ENCODE results near the gene N4BP2L2. TPM values are rescaled to one million over a fixed set of nuclear protein-coding genes. Genes with fewer than 3 reads are reported as not detected.

Gene N4BP2L2
- total and polyA plus RNA-seq, 4 donors, result 41.1 to 402 (median 75.0) TPM

DNA sequence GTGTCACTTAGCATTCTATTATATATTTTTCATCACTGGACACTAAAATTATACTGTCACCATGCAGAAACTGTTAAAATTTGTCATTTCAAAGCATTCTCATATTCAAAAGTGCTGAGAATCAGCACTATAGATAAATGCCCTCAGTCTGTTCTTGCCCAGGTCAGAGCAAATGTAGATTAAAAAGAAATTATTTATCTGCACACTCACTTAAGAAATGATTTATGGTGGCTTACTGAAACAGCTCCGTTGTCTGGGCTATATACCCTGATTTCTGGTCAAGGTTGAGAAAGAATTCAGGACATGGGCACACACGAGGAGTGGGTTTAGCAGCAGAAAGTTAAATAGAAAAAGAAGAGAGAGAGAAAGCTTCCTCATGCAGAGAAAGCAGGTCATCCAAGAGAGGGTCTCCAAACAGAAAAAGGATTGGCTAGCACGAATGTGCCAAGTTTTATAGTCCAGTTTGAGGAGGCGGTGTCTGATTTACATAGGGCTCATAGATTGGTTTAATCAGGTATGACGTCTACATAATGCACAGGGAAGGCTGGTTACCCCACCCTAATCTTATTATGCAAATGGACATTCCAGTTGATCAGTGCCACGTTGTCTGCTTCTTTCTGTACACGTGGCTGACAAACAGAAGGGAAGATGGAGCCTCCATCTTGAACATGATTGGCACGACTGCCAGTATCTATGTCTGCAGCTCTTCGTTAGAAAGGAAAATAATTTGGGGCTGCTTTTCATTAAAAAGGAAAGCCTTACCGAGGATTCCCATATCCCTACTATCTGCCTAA, 63.4 kb downstream of the N4BP2L2 start:
- peaks cover 0 to 6% (median 0%) of the 10 kb centered on the region in 4 donors for H3K36me3 ChIP-seq (ENCODE audit: control insufficient read depth in 4 of 4, insufficient read depth in 4 of 4, low read length in 4 of 4)
- no peak overlapping the region for H3K27ac ChIP-seq (ENCODE audit: low read depth in 1 of 2, low read length in 1 of 2)
- WGBS, 2 donors, result 85 to 91% methylated on average over 10 of the region's 10 CpGs
- H3K9me3 ChIP-seq (ENCODE audit: control insufficient read depth in 4 of 4, insufficient read depth in 3 of 4, low read length in 3 of 4), result no peaks in the 10 kb centered on the region
- DNase-seq (no peak), ATAC-seq (ENCODE audit: insufficient read depth, low FRiP score) (no peak)
- no peak overlapping the region for H3K4me3 ChIP-seq
- TF ChIP-seq, protein P1, sequence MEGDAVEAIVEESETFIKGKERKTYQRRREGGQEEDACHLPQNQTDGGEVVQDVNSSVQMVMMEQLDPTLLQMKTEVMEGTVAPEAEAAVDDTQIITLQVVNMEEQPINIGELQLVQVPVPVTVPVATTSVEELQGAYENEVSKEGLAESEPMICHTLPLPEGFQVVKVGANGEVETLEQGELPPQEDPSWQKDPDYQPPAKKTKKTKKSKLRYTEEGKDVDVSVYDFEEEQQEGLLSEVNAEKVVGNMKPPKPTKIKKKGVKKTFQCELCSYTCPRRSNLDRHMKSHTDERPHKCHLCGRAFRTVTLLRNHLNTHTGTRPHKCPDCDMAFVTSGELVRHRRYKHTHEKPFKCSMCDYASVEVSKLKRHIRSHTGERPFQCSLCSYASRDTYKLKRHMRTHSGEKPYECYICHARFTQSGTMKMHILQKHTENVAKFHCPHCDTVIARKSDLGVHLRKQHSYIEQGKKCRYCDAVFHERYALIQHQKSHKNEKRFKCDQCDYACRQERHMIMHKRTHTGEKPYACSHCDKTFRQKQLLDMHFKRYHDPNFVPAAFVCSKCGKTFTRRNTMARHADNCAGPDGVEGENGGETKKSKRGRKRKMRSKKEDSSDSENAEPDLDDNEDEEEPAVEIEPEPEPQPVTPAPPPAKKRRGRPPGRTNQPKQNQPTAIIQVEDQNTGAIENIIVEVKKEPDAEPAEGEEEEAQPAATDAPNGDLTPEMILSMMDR (IDR thresholded peaks at IDR 0.05; ENCODE audit: control extremely low read depth, extremely low read depth), result no peak
- no peak overlapping the region for H3K9ac ChIP-seq (ENCODE audit: insufficient read depth in 1 of 2, low read length in 2 of 2)
- no peaks in the 10 kb centered on the region for H3K27me3 ChIP-seq (ENCODE audit: control insufficient read depth in 3 of 3, insufficient read depth in 3 of 3, low read length in 2 of 3)
- H3K4me1 ChIP-seq (ENCODE audit: control insufficient read depth in 5 of 5, insufficient read depth in 5 of 5, low read length in 5 of 5), result peaks cover 0 to 11% (median 0%) of the 10 kb centered on the region in 5 donors

DNA sequence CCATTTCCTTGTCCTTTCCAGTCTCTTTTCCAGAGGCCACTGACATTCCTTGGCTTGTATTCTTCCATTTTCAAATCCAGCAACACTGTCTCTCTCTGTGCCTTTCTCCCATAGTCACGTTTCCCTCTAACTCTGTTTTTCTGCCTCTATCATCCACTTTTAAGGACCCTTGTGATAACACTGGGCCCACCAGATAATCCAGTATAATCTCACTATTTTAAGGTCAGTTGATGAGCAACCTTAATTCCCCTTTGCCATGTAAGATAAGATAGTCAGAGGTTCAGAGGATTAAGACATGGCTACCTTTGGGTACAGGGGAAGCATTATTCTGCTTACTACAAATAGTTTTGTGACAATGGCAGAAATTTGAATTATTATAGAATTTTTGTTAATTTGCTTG, 64.9 kb downstream of the N4BP2L2 start:
- no peak overlapping the region for H3K27ac ChIP-seq (ENCODE audit: low read depth in 1 of 2, low read length in 1 of 2)
- no peak overlapping the region for H3K9ac ChIP-seq (ENCODE audit: insufficient read depth in 1 of 2, low read length in 2 of 2)
- TF ChIP-seq, protein P1 (IDR thresholded peaks at IDR 0.05; ENCODE audit: control extremely low read depth, extremely low read depth), result no peak
- H3K36me3 ChIP-seq (ENCODE audit: control insufficient read depth in 4 of 4, insufficient read depth in 4 of 4, low read length in 4 of 4), result peaks cover 0 to 12% (median 0%) of the 10 kb centered on the region in 4 donors
- H3K9me3 ChIP-seq (ENCODE audit: control insufficient read depth in 4 of 4, insufficient read depth in 3 of 4, low read length in 3 of 4), result peaks cover 0 to 2% (median 0%) of the 10 kb centered on the region in 4 donors
- 92 to 96% methylated on average over 1 of the region's 1 CpG for WGBS, 2 donors
- peaks cover 0 to 11% (median 0%) of the 10 kb centered on the region in 5 donors for H3K4me1 ChIP-seq (ENCODE audit: control insufficient read depth in 5 of 5, insufficient read depth in 5 of 5, low read length in 5 of 5)
- no peak overlapping the region for H3K4me3 ChIP-seq
- ATAC-seq (ENCODE audit: insufficient read depth, low FRiP score) (no peak), DNase-seq (no peak)
- no peaks in the 10 kb centered on the region for H3K27me3 ChIP-seq (ENCODE audit: control insufficient read depth in 3 of 3, insufficient read depth in 3 of 3, low read length in 2 of 3)

DNA sequence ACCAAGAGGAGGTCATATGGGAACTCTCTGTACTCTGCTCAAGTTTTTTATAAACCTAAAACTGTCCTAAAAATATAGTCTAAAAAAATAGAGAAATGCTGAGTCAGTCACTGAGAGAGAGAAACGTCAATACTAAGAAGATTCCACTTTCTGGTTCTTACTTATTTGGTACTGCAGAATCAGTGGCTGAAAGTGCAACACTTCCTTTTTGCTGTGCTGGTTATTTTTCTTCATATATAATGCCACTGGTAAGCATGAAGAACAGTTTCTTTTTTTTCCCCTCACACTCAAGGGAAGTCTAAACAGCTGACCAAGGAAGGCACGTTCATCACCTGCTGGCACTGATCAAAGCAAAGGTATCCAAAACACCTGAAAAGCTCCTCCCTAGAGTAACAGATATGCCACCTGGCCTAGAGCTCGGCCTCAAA, 66.4 kb downstream of the N4BP2L2 start:
- Histone ChIP-seq H3K9ac (ENCODE audit: insufficient read depth in 1 of 2, low read length in 2 of 2) (no peak overlapping the region), H3K9me3 (ENCODE audit: control insufficient read depth in 4 of 4, insufficient read depth in 3 of 4, low read length in 3 of 4) (peaks cover 0 to 2% (median 0%) of the 10 kb centered on the region in 4 donors), H3K4me1 (ENCODE audit: control insufficient read depth in 5 of 5, insufficient read depth in 5 of 5, low read length in 5 of 5) (peaks cover 0 to 11% (median 0%) of the 10 kb centered on the region in 5 donors), H3K27me3 (ENCODE audit: control insufficient read depth in 3 of 3, insufficient read depth in 3 of 3, low read length in 2 of 3) (no peaks in the 10 kb centered on the region), H3K4me3 (no peak overlapping the region), H3K36me3 (ENCODE audit: control insufficient read depth in 4 of 4, insufficient read depth in 4 of 4, low read length in 4 of 4) (peaks cover 0 to 10% (median 0%) of the 10 kb centered on the region in 4 donors), H3K27ac (ENCODE audit: low read depth in 1 of 2, low read length in 1 of 2) (no peak overlapping the region)
- TF ChIP-seq, protein P1 (IDR thresholded peaks at IDR 0.05; ENCODE audit: control extremely low read depth, extremely low read depth), result no peak
- WGBS, 2 donors, result 51 to 57% methylated on average over 3 of the region's 3 CpGs
- DNase-seq (no peak), ATAC-seq (ENCODE audit: insufficient read depth, low FRiP score) (no peak)

Data from lung (tissue), 12 donors.